ENCODE results near the gene TSPO2. TPM values are rescaled to one million over a fixed set of nuclear protein-coding genes. Genes with fewer than 3 reads are reported as not detected.

The TSPO2 gene
- total and polyA plus RNA-seq, 2 of the 13 experiments (the other 11 are each of a cell fraction or from before 2014, with no cell fraction given), result 0.55 TPM; not detected in 1

DNA sequence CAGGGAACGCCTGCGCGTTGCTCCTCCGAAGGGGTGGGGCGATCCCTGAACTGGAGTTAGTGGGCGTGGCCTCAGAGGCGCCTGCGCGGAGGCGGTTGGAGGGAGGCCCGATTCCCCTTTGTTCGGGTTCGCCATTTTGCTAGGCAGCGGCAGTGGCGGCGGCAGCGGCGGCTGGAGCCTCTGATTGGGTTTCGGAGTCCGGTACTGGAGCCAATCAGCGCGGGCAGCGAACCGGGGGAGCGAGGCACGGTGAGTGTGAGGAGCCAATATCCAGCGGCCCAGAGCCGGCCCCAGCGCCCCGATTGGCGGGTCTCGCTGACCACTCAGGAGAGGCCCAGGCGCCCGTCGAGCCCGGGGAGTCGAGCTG, 30.6 kb downstream of the TSPO2 start, which contains the start of gene NFYA (continued):
- TF ChIP-seq ZNF563 (CRISPR knock-in tag; IDR thresholded peaks at IDR 0.05) (no peak), PTBP1 (IDR thresholded peaks at IDR 0.05; ENCODE audit: low read depth, low read length, poor library complexity, severe bottlenecking) (no peak), ZKSCAN8 (CRISPR knock-in tag; IDR thresholded peaks at IDR 0.05; ENCODE audit: borderline replicate concordance) (no peak), RAD21 (CRISPR knock-in tag; IDR thresholded peaks at IDR 0.05) (no peak), ZNF253 (CRISPR knock-in tag; IDR thresholded peaks at IDR 0.05; ENCODE audit: borderline replicate concordance) (no peak), HNRNPLL (IDR thresholded peaks at IDR 0.05; ENCODE audit: low read depth, low read length, poor library complexity, severe bottlenecking) (peak; percentile 73), HNF4G (IDR thresholded peaks at IDR 0.05; ENCODE audit: borderline replicate concordance, low read depth, low read length) (no peak), HNF4G (CRISPR knock-in tag; IDR thresholded peaks at IDR 0.05; ENCODE audit: borderline replicate concordance, low read depth) (no peak), PAX8 (CRISPR knock-in tag; IDR thresholded peaks at IDR 0.05; ENCODE audit: borderline replicate concordance) (no peak), HDAC6 (IDR thresholded peaks at IDR 0.05; ENCODE audit: low read depth, low read length) (no peak), ZBTB7B (CRISPR knock-in tag; IDR thresholded peaks at IDR 0.05) (no peak), ERF (CRISPR knock-in tag; IDR thresholded peaks at IDR 0.05) (0 out of 2 replicates have a peak, but pooled peaks have one; percentile 8), ARID2 (CRISPR knock-in tag; IDR thresholded peaks at IDR 0.05; ENCODE audit: borderline replicate concordance) (no peak), RFX5 (IDR thresholded peaks at IDR 0.05; ENCODE audit: low read depth, low read length) (peak; percentile 81), KLF9 (CRISPR knock-in tag; IDR thresholded peaks at IDR 0.05; ENCODE audit: low read depth) (no peak), ASH2L (IDR thresholded peaks at IDR 0.05; ENCODE audit: insufficient read length, low read depth, low read length) (no peak), IRF2 (CRISPR knock-in tag; IDR thresholded peaks at IDR 0.05) (no peak; the same call in 1 of the 2 replicates), MTF1 (CRISPR knock-in tag; IDR thresholded peaks at IDR 0.05) (no peak), TCF12 (IDR thresholded peaks at IDR 0.05) (no peak), TCF12 (CRISPR knock-in tag; IDR thresholded peaks at IDR 0.05) (no peak), ZNF75D (CRISPR knock-in tag; IDR thresholded peaks at IDR 0.05; ENCODE audit: borderline replicate concordance) (no peak), POLR2G (IDR thresholded peaks at IDR 0.05; ENCODE audit: low read depth, low read length) (peak; percentile 3; the same call in 1 of the 2 replicates), ZNF816 (CRISPR knock-in tag; IDR thresholded peaks at IDR 0.05; ENCODE audit: borderline replicate concordance) (no peak), NCOR1 (IDR thresholded peaks at IDR 0.05; ENCODE audit: borderline replicate concordance, low read length) (no peak), SP2 (CRISPR knock-in tag; IDR thresholded peaks at IDR 0.05) (peak; percentile 83), FLYWCH1 (CRISPR knock-in tag; IDR thresholded peaks at IDR 0.05) (no peak), CHD4 (IDR thresholded peaks at IDR 0.05; ENCODE audit: borderline replicate concordance, low read length) (no peak), STAG1 (CRISPR knock-in tag; IDR thresholded peaks at IDR 0.05) (no peak), JUN (CRISPR knock-in tag; IDR thresholded peaks at IDR 0.05) (no peak; the same call in 1 of the 2 replicates), SP1 (IDR thresholded peaks at IDR 0.05) (no peak), SP1 (CRISPR knock-in tag; IDR thresholded peaks at IDR 0.05) (peak; percentile 89), TOE1 (CRISPR knock-in tag; IDR thresholded peaks at IDR 0.05) (no peak), ZNF468 (CRISPR knock-in tag; IDR thresholded peaks at IDR 0.05) (no peak)
- TF ChIP-seq, protein P1, sequence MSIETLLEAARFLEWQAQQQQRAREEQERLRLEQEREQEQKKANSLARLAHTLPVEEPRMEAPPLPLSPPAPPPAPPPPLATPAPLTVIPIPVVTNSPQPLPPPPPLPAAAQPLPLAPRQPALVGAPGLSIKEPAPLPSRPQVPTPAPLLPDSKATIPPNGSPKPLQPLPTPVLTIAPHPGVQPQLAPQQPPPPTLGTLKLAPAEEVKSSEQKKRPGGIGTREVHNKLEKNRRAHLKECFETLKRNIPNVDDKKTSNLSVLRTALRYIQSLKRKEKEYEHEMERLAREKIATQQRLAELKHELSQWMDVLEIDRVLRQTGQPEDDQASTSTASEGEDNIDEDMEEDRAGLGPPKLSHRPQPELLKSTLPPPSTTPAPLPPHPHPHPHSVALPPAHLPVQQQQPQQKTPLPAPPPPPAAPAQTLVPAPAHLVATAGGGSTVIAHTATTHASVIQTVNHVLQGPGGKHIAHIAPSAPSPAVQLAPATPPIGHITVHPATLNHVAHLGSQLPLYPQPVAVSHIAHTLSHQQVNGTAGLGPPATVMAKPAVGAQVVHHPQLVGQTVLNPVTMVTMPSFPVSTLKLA (IDR thresholded peaks at IDR 0.05), result no peak
- TF ChIP-seq, protein P2, sequence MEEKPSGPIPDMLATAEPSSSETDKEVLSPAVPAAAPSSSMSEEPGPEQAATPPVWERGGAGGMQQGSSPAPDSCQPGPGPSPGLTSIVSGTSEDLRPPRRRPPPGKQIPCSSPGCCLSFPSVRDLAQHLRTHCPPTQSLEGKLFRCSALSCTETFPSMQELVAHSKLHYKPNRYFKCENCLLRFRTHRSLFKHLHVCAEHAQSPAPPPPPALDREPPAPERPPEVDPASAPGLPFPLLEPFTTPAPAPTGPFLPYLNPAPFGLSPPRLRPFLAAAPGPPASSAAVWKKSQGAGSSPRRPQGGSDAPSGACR (CRISPR knock-in tag; IDR thresholded peaks at IDR 0.05), result no peak

Measured in HepG2 (cell line).